Mesendoderm (in vitro differentiated cells): ENCODE results near the gene CALHM3.
A peak's percentile ranks its signal among the peaks of the same experiment; 100 is the strongest.

ENCODE experiments used
- DNase-seq: peaks from one replicate; pipeline ENCODE4 v3.0.0; 2013
- H2AK5ac ChIP-seq: 2 replicates; pipeline ENCODE4 v1.6.1; 2013; ENCODE audit warnings: low read length, inconsistent platforms
- H2BK120ac ChIP-seq: 2 replicates; pipeline ENCODE4 v1.6.1; 2013; ENCODE audit warnings: low read depth, mild to moderate bottlenecking, low read length, moderate library complexity, mixed read lengths
- H2BK15ac ChIP-seq: replicated peaks from 2 replicates; pipeline ENCODE4 v1.6.1; 2013; ENCODE audit warnings: low read depth, mild to moderate bottlenecking, moderate library complexity
- H2BK5ac ChIP-seq: 2 replicates; pipeline ENCODE4 v1.6.1; 2013; ENCODE audit warnings: low read length, inconsistent platforms
- H3K18ac ChIP-seq: 2 replicates; pipeline ENCODE4 v1.6.1; 2013; ENCODE audit warnings: mild to moderate bottlenecking, low read length, mixed read lengths
- H3K23ac ChIP-seq: one replicate; pipeline ENCODE4 v1.6.1; 2013; ENCODE audit warnings: low read length
- H3K27ac ChIP-seq: 2 replicates; pipeline ENCODE4 v1.5.1; 2013; ENCODE audit warnings: low read depth, mild to moderate bottlenecking, inconsistent platforms, low read length, moderate library complexity
- H3K27me3 ChIP-seq: 2 replicates; pipeline ENCODE4 v1.6.1; 2013; ENCODE audit warnings: low read length, control low read depth, mild to moderate bottlenecking, inconsistent platforms; ENCODE audit not compliant: insufficient read depth, poor library complexity
- H3K36me3 ChIP-seq: 2 replicates; pipeline ENCODE4 v1.6.1; 2013; ENCODE audit warnings: low read length, inconsistent platforms; ENCODE audit not compliant: control insufficient read depth, insufficient read depth
- H3K4ac ChIP-seq: one replicate; pipeline ENCODE4 v1.6.1; 2013; ENCODE audit warnings: low read depth, mild to moderate bottlenecking, low read length, moderate library complexity
- H3K4me1 ChIP-seq: 2 replicates; pipeline ENCODE4 v1.6.1; 2013; ENCODE audit warnings: low read depth, low read length, inconsistent platforms; ENCODE audit not compliant: control insufficient read depth
- H3K4me2 ChIP-seq: 2 replicates; pipeline ENCODE4 v1.6.1; 2013; ENCODE audit warnings: low read length
- H3K4me3 ChIP-seq: 2 replicates; pipeline ENCODE4 v1.5.1; 2013; ENCODE audit warnings: mild to moderate bottlenecking, low read length
- H3K56ac ChIP-seq: one replicate; pipeline ENCODE4 v1.6.1; 2013; ENCODE audit warnings: low read length
- H3K79me1 ChIP-seq: 2 replicates; pipeline ENCODE4 v1.6.1; 2013; ENCODE audit warnings: low read length, inconsistent platforms
- H3K79me2 ChIP-seq: 2 replicates; pipeline ENCODE4 v1.6.1; 2013; ENCODE audit warnings: mild to moderate bottlenecking, low read length; ENCODE audit not compliant: control insufficient read depth, insufficient read depth
- H3K9ac ChIP-seq: 2 replicates; pipeline ENCODE4 v1.6.1; 2013; ENCODE audit warnings: low read length, inconsistent platforms
- H4K5ac ChIP-seq: one replicate; pipeline ENCODE4 v1.6.1; 2013; ENCODE audit warnings: low read length
- H4K8ac ChIP-seq: one replicate; pipeline ENCODE4 v1.6.1; 2013; ENCODE audit warnings: low read depth, mild to moderate bottlenecking, control low read depth, low read length, moderate library complexity
- WGBS: extraction: QIAGEN DNeasy Blood & Tissue Kit; methylation state at CpG from one replicate; pipeline ENCODE4 v1.1.7; 2013; ENCODE audit warnings: low lambda C conversion rate, missing lambda C conversion rate; ENCODE audit not compliant: insufficient coverage; ENCODE audit errors: extremely low coverage; 5-methylcytosine and 5-hydroxymethylcytosine counted together

Gene CALHM3

DNA sequence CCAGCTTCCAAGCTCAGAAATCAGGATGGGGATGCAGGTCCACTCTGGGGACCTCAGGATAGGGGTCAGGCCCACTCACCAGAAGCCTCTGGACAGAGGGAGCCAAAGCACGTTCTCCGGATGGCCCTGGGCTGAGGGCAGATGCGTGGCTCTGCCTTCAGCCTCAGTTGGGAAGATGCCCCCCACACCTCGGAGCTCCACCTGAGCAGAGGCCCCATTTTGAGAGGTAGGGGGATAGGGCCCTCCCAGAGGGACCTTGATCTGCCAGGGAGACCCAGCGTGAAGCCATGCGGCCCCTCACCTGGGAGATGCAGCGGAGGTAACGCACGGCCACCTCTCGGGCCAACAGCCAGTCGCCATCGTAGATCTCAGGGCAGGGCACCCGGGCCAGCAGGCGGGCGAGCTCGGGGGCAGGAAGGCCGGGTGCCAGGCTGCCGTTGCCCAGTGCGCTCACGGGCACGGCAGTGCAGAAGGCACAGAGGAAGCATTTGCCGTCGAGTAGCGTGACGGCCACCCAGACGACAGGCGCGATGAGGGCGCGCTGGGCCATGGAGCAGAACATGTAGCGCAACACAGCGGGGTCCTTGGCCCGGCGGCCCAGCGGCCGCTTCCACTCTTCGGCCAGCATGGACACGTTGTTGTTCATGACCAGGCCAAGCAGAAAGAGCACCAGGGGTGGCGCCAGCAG, 21.0 kb downstream of the CALHM3 start:
- Histone ChIP-seq H2BK120ac (no peak overlapping the region), H2BK5ac (no peak overlapping the region), H3K79me1 (no peaks in the 10 kb centered on the region), H2BK15ac (no peak overlapping the region), H4K8ac (no peak overlapping the region), H2AK5ac (no peak overlapping the region), H3K27me3 (no peaks in the 10 kb centered on the region), H3K4ac (no peak overlapping the region), H3K4me2 (no peak overlapping the region), H3K4me1 (no peaks in the 10 kb centered on the region), H3K56ac (no peak overlapping the region), H3K27ac (no peak overlapping the region), H4K5ac (no peak overlapping the region), H3K36me3 (no peaks in the 10 kb centered on the region), H3K79me2 (no peaks in the 10 kb centered on the region), H3K9ac (no peak overlapping the region), H3K4me3 (no peak overlapping the region), H3K23ac (no peak overlapping the region), H3K18ac (no peak overlapping the region)
- no peak for DNase-seq
- WGBS, result no CpG with 5 or more reads among the region's 39 CpGs

DNA sequence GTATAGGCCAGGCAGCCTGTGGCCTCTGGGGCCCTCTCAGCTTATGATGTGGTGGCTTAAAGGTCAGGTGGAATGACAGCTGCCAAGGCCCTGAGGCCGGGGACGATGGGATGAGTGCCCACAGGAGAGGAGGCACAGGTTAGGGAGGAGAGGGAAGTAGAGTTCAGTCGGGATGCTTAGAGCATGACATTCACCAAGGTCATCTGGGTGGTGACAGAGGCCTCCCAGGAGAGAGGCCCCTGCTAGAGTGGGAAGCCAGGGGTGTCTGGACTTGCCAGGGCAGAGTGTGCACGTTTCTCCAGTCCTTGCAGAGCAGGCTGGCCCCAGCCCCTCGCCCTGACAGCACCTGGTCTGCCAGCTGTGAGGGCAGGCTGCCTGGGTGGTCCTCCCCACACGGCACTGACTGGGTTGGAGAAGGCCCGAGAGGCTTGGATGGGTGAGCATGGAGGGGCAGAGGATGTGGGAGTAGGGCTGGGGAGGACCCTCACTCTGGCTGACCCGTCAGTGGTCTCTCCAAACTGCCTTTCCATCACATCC, 21.8 kb downstream of the CALHM3 start:
- Histone ChIP-seq H3K79me2 (no peaks in the 10 kb centered on the region), H3K4me2 (no peak overlapping the region), H3K18ac (no peak overlapping the region), H3K27ac (no peak overlapping the region), H2BK5ac (no peak overlapping the region), H2AK5ac (no peak overlapping the region), H3K27me3 (no peaks in the 10 kb centered on the region), H4K8ac (no peak overlapping the region), H3K23ac (no peak overlapping the region), H2BK15ac (no peak overlapping the region), H3K4ac (no peak overlapping the region), H4K5ac (no peak overlapping the region), H3K56ac (no peak overlapping the region), H3K79me1 (no peaks in the 10 kb centered on the region), H3K4me1 (no peaks in the 10 kb centered on the region), H2BK120ac (no peak overlapping the region), H3K9ac (no peak overlapping the region), H3K36me3 (no peaks in the 10 kb centered on the region), H3K4me3 (no peak overlapping the region)
- DNase-seq, result no peak
- WGBS, result no CpG with 5 or more reads among the region's 8 CpGs

DNA sequence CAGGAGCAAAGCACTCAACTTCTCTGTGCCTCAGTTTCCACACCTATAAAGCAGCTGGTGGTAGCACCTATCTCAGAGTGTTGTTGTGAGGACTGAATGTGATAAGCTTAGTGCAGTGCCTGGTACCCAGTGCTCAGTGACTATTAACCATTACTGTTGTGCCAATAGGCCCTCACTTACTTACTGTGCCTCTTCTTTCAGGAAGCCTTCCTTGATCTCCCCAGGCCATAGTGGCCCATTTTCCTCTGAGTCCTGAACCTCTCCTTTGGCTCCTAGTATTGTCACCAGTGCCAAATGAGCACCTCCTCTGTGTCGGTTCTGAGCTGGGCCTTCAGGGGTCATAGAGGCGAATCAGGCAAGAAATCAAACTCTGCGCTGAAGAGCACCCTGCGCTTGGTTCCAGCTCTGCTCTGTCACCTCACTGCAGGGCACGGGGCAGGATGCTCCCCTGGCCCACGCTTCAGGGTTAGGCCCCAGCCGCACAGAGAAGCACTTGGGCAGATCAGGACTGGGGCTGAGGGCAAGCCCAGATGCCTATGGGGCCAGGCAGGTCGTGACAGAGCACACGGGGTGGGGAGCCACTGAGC, 22.9 kb downstream of the CALHM3 start:
- no peak overlapping the region for H3K4ac ChIP-seq
- no peak overlapping the region for H3K4me3 ChIP-seq
- no CpG with 5 or more reads among the region's 9 CpGs for WGBS
- no peaks in the 10 kb centered on the region for H3K36me3 ChIP-seq
- H3K56ac ChIP-seq, result no peak overlapping the region
- DNase-seq, result no peak
- no peaks in the 10 kb centered on the region for H3K79me1 ChIP-seq
- H3K79me2 ChIP-seq, result no peaks in the 10 kb centered on the region
- no peak overlapping the region for H4K8ac ChIP-seq
- no peak overlapping the region for H3K18ac ChIP-seq
- H3K27me3 ChIP-seq, result no peaks in the 10 kb centered on the region
- H4K5ac ChIP-seq, result no peak overlapping the region
- H3K27ac ChIP-seq, result no peak overlapping the region
- no peak overlapping the region for H2BK15ac ChIP-seq
- H2AK5ac ChIP-seq, result no peak overlapping the region
- no peak overlapping the region for H2BK120ac ChIP-seq
- no peak overlapping the region for H3K9ac ChIP-seq
- no peak overlapping the region for H3K4me2 ChIP-seq
- no peak overlapping the region for H3K23ac ChIP-seq
- peaks cover 3% of the 10 kb centered on the region for H3K4me1 ChIP-seq
- H2BK5ac ChIP-seq, result no peak overlapping the region

DNA sequence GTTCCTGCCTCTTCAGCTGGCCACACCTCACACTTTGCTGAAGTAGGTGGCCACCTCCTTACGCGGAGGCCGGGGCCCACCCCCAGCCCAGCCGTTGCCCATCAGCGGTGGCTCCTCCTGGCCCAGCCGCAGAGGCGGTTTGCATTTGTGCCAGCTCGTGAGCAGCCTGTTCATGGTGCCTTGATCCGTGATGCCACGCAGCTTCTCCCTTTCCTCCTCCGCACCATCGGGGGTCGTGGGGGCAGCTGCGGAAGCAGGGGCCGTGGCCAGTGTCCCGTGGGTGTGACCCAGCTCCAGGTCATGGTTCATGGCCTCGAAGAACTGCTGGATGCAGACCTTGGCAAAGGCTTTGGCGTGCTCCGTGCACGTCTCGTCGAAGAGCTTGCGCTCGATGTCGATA, 23.8 kb downstream of the CALHM3 start:
- Histone ChIP-seq H3K27ac (no peak overlapping the region), H2BK15ac (no peak overlapping the region), H3K56ac (no peak overlapping the region), H2BK120ac (no peak overlapping the region), H3K4me3 (no peak overlapping the region), H3K18ac (no peak overlapping the region), H3K36me3 (no peaks in the 10 kb centered on the region), H3K4me2 (no peak overlapping the region), H3K9ac (no peak overlapping the region), H2BK5ac (no peak overlapping the region), H3K4me1 (peaks cover 6% of the 10 kb centered on the region), H3K27me3 (no peaks in the 10 kb centered on the region), H3K79me2 (no peaks in the 10 kb centered on the region), H2AK5ac (no peak overlapping the region), H4K8ac (no peak overlapping the region), H4K5ac (no peak overlapping the region), H3K4ac (no peak overlapping the region), H3K23ac (peak overlapping the region; percentile 81), H3K79me1 (no peaks in the 10 kb centered on the region)
- WGBS, result no CpG with 5 or more reads among the region's 25 CpGs
- no peak for DNase-seq

DNA sequence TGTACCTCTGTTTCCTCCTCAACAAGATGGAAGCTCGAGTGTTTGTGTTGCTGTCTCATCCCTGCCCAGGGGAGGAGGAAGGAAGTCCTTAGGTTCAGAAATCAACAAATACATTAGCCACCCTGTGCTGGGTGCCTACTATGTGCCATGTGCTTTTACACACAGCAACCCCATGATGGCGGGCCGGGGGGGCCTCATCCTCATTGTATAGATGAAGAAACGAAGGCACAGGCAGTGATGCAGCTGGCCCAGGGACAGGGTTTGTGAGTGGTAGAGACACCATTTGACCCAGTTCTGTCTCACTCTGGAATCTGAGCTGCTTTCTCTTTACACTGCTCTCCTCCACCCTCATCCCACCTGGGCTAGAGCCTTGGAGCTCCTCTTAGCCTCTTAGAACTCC, 25.0 kb downstream of the CALHM3 start:
- H3K36me3 ChIP-seq, result no peaks in the 10 kb centered on the region
- no CpG with 5 or more reads among the region's 4 CpGs for WGBS

More for the DNA sequence above, 25.0 kb downstream of the CALHM3 start:
- Histone ChIP-seq H2BK15ac (no peak overlapping the region), H3K27me3 (no peaks in the 10 kb centered on the region), H3K79me2 (no peaks in the 10 kb centered on the region), H3K4me3 (no peak overlapping the region), H2BK5ac (no peak overlapping the region), H3K4ac (no peak overlapping the region), H2BK120ac (no peak overlapping the region), H3K4me2 (no peak overlapping the region), H4K5ac (no peak overlapping the region), H2AK5ac (no peak overlapping the region), H3K27ac (no peak overlapping the region), H3K79me1 (no peaks in the 10 kb centered on the region), H4K8ac (no peak overlapping the region), H3K9ac (no peak overlapping the region), H3K18ac (no peak overlapping the region), H3K23ac (no peak overlapping the region), H3K4me1 (peaks cover 6% of the 10 kb centered on the region), H3K56ac (no peak overlapping the region)
- DNase-seq, result no peak
